Mesodermal cell (in vitro differentiated cells): ENCODE data around the gene ACADS. TPM values are rescaled to one million over a fixed set of nuclear protein-coding genes. Genes with fewer than 3 reads are reported as not detected.

Source experiments
- H3K27ac ChIP-seq: 2 replicates; pipeline ENCODE4 v1.7.0; 2013; ENCODE audit warnings: mild to moderate bottlenecking, low read depth, low read length, moderate library complexity; ENCODE audit not compliant: severe bottlenecking
- H3K36me3 ChIP-seq: 2 replicates; pipeline ENCODE4 v1.7.1; 2013; ENCODE audit warnings: mild to moderate bottlenecking, low read length, moderate library complexity; ENCODE audit not compliant: control insufficient read depth, insufficient read depth
- H3K4me1 ChIP-seq: one replicate; pipeline ENCODE4 v1.7.1; 2013; ENCODE audit warnings: mild to moderate bottlenecking, low read length; ENCODE audit not compliant: insufficient read depth, control insufficient read depth, poor library complexity, severe bottlenecking
- H3K4me3 ChIP-seq: 2 replicates; pipeline ENCODE4 v1.7.0; 2013; ENCODE audit warnings: low read length, control low read depth, mild to moderate bottlenecking; ENCODE audit not compliant: insufficient read depth, poor library complexity, severe bottlenecking; ENCODE audit errors: extremely low read depth
- H3K9me3 ChIP-seq: 2 replicates; pipeline ENCODE4 v1.7.1; 2013; ENCODE audit warnings: mild to moderate bottlenecking, low read length, moderate library complexity; ENCODE audit not compliant: control insufficient read depth
- WGBS, 2 experiments: methylation state at CpG; one replicate each; pipeline ENCODE4 v1.1.5; 2013; ENCODE audit warnings: missing lambda C conversion rate in 2 of 2; ENCODE audit not compliant: insufficient coverage in 2 of 2; 5-methylcytosine and 5-hydroxymethylcytosine counted together
- polyA plus RNA-seq, 2 experiments: library from polyadenylated mRNA; stranded (reverse); fragments of 50-300 nt; gene quantifications; one replicate each; pipeline ENCODE4 v1.2.3, GENCODE V29; 2013

Gene ACADS, protein sequence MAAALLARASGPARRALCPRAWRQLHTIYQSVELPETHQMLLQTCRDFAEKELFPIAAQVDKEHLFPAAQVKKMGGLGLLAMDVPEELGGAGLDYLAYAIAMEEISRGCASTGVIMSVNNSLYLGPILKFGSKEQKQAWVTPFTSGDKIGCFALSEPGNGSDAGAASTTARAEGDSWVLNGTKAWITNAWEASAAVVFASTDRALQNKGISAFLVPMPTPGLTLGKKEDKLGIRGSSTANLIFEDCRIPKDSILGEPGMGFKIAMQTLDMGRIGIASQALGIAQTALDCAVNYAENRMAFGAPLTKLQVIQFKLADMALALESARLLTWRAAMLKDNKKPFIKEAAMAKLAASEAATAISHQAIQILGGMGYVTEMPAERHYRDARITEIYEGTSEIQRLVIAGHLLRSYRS
- polyA plus RNA-seq (2013, experiment 1 of 2), result 9.3 TPM
- polyA plus RNA-seq (2013, experiment 2 of 2), result 7.4 TPM

DNA sequence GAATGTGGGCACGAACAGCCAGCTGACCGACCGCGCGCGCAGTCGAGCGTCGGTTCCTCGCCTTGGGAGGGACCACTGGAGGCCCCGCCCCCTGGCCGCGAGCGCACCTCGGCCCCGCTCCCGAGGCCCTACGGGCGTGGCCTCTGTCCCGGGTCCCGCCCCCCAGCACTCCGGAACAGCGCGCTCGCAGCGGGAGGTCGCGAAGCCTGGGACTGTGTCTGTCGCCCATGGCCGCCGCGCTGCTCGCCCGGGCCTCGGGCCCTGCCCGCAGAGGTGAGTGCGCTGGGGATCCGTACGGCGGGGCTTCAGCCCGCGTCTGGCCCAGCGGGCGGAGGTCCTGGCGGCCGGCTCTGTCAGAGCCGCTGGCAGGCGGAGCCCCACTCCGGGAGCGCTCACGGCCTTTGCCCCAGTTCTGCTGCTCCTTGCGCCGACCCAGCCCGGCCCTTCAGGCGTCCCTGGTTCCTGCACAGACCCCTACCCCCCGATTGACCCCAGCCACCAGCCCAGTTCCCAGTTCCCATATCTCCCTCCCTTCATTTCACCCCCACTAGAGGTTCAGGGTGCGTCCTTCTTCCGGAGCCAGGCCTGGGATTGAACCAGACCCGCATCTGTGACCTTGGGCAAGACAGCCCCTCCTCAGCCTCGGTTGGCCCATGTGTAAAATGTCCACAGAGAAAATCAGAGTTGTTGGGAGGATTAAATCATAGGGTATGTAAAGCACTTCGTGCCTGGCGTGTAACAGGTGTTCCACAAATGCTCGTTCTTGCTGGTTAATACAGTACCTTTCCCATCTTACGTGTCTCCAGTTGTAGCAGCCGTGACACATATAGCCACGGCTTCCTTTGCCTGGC, at the start of gene ACADS:
TSS of gene ACADS (plus strand) at position 168 of the 851 bp plus-strand sequence. CDS start at position 228, 60 bp downstream.
- Histone ChIP-seq H3K27ac (no peak within 1 kb of the TSS), H3K9me3 (no peaks in the 10 kb centered on the region), H3K36me3 (peaks cover 50% of the 10 kb centered on the region), H3K4me1 (peaks cover 4% of the 10 kb centered on the region), H3K4me3 (peak within 1 kb of the TSS; percentile 45)
- WGBS, 2 experiments, result 16 to 17% methylated on average over 58 to 64 of the region's 66 CpGs

- no peaks in the 10 kb centered on the region for H3K36me3 ChIP-seq
- H3K4me1 ChIP-seq, result peaks cover 4% of the 10 kb centered on the region
- 77 to 85% methylated on average over 5 to 6 of the region's 7 CpGs for WGBS, 2 experiments
- no peaks in the 10 kb centered on the region for H3K9me3 ChIP-seq
- H3K4me3 ChIP-seq, result no peak overlapping the region
- peak overlapping the region; percentile 3 for H3K27ac ChIP-seq
These were observed 47.7 kb upstream of the ACADS start for GRCh38 chr12:120677765-120678473.

DNA sequence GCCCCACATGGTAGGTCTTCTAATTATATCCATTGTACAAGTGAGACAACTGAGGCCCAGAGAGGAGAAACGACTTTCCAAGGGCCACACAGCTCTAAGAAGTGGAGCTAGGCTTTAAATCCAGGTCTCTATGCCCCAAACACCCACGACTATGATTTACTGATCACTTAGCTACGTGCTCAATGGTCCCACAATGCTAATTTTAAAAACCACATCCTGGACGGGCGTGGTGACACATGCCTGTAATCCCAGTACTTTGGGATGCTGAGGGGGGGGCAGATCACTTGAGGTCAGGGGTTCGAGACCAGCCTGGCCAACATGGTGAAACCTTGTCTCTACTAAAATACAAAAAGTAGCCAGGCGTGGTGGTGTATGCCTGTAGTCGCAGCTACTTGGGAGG, 47.1 kb upstream of the ACADS start:
- Histone ChIP-seq H3K36me3 (no peaks in the 10 kb centered on the region), H3K4me3 (no peak overlapping the region), H3K4me1 (peaks cover 4% of the 10 kb centered on the region), H3K27ac (no peak overlapping the region), H3K9me3 (no peaks in the 10 kb centered on the region)
- WGBS, 2 experiments, result 93 to 100% methylated on average over 5 of the region's 8 CpGs

- Histone ChIP-seq H3K27ac (no peak overlapping the region), H3K4me3 (no peak overlapping the region), H3K4me1 (peaks cover 4% of the 10 kb centered on the region), H3K9me3 (no peaks in the 10 kb centered on the region), H3K36me3 (no peaks in the 10 kb centered on the region)
- WGBS, 2 experiments, result 67 to 80% methylated on average over 3 to 4 of the region's 5 CpGs
These were observed 45.4 kb upstream of the ACADS start for GRCh38 chr12:120680165-120680738.

- WGBS, 2 experiments, result 87 to 89% methylated on average over 7 to 8 of the region's 8 CpGs
- Histone ChIP-seq H3K27ac (no peak overlapping the region), H3K4me1 (peaks cover 5% of the 10 kb centered on the region)
These were observed 41.1 kb upstream of the ACADS start for GRCh38 chr12:120684523-120684932.

DNA sequence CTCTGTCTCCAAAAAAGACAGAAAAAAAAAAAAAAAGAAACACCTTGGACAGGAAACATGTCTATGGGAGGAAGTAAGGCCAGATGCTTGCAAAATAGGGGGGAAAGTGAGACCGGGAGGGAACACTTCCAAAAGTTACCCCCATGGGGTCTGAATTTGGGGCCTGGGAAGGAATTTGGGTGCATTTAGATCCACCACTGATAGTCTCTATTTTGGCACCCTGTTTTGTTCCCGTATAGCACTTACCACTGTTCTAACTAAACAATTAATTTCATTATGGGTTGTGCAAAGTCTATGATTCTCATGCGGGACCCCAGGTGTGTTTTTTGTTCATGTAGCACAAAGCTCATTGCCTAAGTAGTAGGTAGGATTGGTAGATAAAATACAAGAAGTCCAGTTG, 40.1 kb upstream of the ACADS start:
- no peaks in the 10 kb centered on the region for H3K36me3 ChIP-seq
- H3K9me3 ChIP-seq, result no peaks in the 10 kb centered on the region
- 100% methylated on average over 1 of the region's 3 CpGs; no CpG with 5 or more reads in 1 of the 2 experiments for WGBS, 2 experiments
- peaks cover 7% of the 10 kb centered on the region for H3K4me1 ChIP-seq
- no peak overlapping the region for H3K27ac ChIP-seq
- peak overlapping the region; percentile 91 for H3K4me3 ChIP-seq

More at GRCh38 chr12:120684523-120684932, 41.1 kb upstream of the ACADS start:
- Histone ChIP-seq H3K36me3 (no peaks in the 10 kb centered on the region), H3K9me3 (no peaks in the 10 kb centered on the region), H3K4me3 (no peak overlapping the region)

GRCh38 chr12:120686151-120686689, 39.4 kb upstream of the ACADS start:
- Histone ChIP-seq H3K4me1 (peaks cover 11% of the 10 kb centered on the region), H3K9me3 (no peaks in the 10 kb centered on the region), H3K36me3 (no peaks in the 10 kb centered on the region), H3K4me3 (peak overlapping the region; percentile 91), H3K27ac (peak overlapping the region; percentile 96)
- 0% methylated on average over 38 to 44 of the region's 46 CpGs for WGBS, 2 experiments

GRCh38 chr12:120686690-120687577, 38.7 kb upstream of the ACADS start, which contains the start of gene MLEC:
MLEC (plus strand) TSS chr12:120687149; CDS start chr12:120687297, 148 bp downstream.
- 0% methylated on average over 48 to 70 of the region's 84 CpGs for WGBS, 2 experiments
- Histone ChIP-seq H3K36me3 (no peaks in the 10 kb centered on the region), H3K9me3 (no peaks in the 10 kb centered on the region), H3K4me3 (peak within 1 kb of the TSS; percentile 91), H3K4me1 (peaks cover 11% of the 10 kb centered on the region), H3K27ac (peak within 1 kb of the TSS; percentile 96)

- Histone ChIP-seq H3K36me3 (peaks cover 1% of the 10 kb centered on the region), H3K4me3 (peak overlapping the region; percentile 91), H3K9me3 (no peaks in the 10 kb centered on the region), H3K27ac (peak overlapping the region; percentile 96), H3K4me1 (peaks cover 19% of the 10 kb centered on the region)
- WGBS, 2 experiments, result 0 to 1% methylated on average over 20 to 24 of the region's 31 CpGs
These were observed 37.9 kb upstream of the ACADS start for GRCh38 chr12:120687578-120688289.
